HG02943 (cell line): Measurements from ENCODE around the gene GPR135.
A peak's percentile ranks its signal among the peaks of the same experiment; 100 is the strongest.

ENCODE experiments used
- ATAC-seq: cut with Tn5 transposase; IDR thresholded peaks from one replicate; pipeline ENCODE4 v1.9.1; 2021; ENCODE audit warnings: mild to moderate bottlenecking, low read depth, moderate library complexity; ENCODE audit not compliant: unreplicated experiment

GPR135 gene, protein sequence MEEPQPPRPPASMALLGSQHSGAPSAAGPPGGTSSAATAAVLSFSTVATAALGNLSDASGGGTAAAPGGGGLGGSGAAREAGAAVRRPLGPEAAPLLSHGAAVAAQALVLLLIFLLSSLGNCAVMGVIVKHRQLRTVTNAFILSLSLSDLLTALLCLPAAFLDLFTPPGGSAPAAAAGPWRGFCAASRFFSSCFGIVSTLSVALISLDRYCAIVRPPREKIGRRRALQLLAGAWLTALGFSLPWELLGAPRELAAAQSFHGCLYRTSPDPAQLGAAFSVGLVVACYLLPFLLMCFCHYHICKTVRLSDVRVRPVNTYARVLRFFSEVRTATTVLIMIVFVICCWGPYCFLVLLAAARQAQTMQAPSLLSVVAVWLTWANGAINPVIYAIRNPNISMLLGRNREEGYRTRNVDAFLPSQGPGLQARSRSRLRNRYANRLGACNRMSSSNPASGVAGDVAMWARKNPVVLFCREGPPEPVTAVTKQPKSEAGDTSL

DNA sequence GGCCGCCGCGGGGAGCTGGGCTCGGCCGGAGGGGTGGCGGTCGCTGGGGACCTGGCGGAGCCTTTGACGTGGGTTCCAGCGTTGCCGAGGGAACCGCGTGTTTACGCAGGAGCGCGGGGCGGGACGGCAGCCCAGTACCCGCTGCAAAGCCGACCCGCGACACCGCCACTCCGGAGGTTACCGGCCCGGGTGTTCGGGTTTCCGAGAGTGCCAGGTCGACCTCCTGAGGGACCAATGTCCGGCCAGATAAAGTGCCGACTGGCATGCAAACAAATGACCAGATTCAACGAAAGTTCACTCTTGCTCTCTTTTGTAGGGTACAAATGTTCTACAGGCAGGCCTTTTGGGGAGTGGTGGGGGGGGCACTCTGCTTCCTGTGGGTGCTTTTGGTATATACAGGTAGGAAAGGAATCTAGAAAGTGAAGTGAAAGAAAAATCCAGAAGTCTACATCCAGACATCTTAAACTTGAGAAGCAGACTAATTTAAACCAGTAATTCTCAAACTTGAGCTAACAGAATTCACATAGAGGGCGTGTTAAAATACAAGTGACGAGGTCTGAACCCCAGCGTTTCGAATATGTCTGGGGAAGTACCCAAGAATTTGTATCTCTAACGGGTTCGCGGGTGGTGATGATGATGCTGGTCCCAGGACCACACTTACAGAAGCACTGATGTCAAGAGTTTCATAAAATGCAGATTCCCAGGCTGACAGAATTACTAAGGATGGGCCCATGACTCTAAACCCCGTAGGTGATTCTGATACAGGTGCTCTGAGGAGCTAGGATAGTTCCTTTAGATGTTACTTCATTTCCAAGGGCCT, at the start of gene GPR135:
Gene GPR135 (minus strand): TSS at position 65 of the 820 bp plus-strand sequence. CDS start 154 bp downstream, outside the sequence.
- ATAC-seq, result peak; percentile 29

GRCh38 chr14:59511916-59512575, 46.9 kb upstream of the GPR135 start:
- ATAC-seq, result no peak

GRCh38 chr14:59510966-59511365, 45.8 kb upstream of the GPR135 start:
- no peak for ATAC-seq

DNA sequence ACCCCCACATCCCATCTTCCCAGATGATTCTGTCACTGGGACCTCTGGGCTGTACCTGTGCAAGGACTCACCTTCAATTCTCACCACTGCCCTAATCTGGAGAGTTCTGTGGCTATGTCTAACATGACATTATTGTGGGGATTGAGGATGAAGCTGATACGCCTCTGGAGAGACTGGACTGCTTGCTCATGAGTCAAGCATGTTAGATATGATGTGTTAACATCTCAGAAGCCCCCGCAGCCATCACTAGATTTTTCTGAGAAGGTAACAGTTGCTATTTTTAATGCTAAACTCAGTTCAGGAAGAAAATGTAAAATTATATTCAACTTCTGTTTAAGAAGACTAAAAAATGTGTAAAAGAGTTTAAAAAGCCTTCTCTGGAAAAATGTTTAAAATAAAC, 44.8 kb upstream of the GPR135 start:
- no peak for ATAC-seq

DNA sequence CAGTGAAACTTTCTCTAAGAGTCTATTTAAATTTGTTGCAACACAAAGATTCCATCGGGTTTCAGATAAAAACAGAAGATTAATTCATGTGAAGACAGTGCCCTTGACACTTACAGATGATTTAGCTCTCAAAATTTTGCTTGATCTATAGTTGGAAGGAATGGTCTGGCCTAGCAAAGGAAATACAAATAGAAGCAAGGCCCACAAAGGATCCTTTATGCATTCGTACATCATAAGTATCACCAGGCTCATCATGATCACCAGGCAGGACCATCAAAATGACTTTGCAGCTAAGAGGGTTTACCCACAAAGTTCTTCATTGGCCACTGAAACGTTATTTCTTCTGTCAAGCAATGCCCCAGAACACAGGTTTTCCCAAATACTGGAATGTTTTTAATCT, 43.9 kb upstream of the GPR135 start:
- no peak for ATAC-seq

- no peak for ATAC-seq
Measured at GRCh38 chr14:59507752-59508103, 42.5 kb upstream of the GPR135 start.

- no peak for ATAC-seq
Measured at GRCh38 chr14:59507063-59507751, 42.0 kb upstream of the GPR135 start.

DNA sequence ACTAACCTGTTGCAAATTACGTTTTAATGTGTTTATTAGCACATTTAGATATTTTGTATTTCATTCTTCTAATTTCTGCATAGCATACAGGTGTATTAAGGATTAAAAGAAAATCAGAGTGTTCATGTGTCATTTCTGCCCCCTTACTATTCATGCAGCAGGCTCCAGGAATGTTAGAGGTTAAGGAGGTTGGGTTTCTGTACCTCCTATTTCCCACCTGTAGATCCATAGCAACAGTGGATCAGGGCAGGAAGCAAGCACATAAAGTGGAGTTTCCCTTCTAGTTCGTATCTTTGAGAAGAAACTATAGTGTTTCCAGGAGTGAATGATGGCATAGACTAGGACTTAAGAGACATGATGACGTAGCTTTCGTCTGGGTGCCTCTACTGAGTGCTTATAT, 38.1 kb upstream of the GPR135 start:
- no peak for ATAC-seq

GRCh38 chr14:59500732-59501131, 35.6 kb upstream of the GPR135 start:
- ATAC-seq, result no peak

DNA sequence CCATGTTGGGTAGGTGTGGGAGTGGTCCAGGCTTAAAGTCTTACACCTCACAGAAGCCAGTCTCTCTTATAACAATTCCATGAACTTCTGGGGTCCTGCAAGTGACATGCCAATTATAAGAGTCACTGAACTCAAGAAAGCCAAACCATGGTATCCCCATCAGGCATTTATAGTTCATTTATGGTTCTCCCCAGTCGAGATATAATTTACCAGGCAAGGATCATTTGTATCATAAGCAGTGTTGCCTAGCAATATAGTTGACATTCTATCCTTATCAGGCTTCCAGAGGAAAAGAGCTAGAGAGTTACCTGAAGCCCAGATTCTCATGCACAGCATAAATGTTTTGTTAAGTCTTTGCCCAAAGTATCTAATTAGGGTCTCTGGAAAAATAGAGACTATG, 27.2 kb upstream of the GPR135 start:
- no peak for ATAC-seq

GRCh38 chr14:59490756-59491155, 25.6 kb upstream of the GPR135 start:
- ATAC-seq, result no peak

DNA sequence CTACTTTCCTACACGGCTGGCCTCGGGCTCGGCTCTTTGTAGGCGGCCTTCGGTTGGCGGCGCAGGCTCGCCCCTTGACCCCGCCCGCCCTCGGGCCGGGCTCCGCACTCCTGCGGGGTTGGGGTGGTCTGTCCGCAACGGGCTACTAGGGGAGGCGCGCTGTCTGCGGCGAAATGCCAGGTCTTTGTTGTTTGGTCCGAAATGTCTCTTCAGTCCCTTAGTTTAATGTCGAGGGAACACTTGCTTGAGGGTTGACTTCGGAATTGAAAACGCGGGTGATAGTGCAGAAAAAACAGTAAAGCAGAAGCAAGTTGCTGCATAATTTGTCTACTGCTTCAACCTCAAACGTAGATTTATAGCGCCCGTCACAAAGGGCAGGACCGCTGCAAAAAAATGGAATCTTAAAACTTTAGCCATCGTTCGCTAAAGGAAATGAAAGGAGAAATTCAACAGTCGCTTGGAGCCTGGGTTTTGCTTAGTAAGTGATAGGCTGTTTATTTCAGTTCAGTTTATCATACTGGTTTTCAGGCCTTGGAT, 19.5 kb upstream of the GPR135 start:
- ATAC-seq, result peak; percentile 44

DNA sequence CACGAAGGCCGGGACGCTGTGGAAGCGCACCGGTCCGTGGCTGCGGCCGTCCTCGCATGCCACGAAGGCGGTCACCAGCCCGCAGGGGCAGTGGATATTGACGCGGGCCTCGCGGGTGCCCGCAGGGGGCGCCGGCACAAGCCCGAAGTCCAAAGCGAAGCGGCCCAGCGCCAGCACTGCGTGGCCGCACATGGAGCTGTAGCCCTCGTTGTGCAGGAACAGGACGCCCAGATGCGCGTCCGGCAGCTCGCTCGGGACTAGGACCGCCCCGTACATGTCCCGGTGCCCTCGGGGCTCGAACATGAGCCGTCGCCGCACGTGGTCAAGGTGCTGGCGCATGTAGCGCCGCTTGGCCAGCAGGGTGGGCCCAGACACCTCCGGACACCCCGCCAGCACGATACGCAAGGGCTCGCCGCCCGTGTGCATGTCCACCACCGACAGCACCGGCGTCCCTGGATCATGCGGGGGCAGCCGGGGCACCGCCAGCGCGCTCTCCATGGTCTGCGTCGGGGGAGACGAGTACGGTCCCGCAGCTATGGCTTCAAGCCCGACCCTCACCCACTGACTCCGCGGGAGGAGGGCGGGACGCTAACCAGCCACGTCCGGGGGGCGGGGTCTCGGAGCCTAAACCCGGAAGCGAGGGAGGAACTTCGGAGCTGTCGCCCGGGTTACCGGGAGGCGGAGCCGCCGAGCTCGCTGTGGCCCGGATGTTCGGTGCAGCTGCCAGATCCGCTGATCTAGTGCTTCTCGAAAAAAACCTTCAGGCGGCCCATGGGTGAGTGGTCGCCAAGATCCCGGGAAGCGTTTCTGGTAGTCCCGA, 18.8 kb upstream of the GPR135 start, which contains the start of the genes JKAMP and L3HYPDH:
Gene JKAMP (plus strand): TSS at position 699 of the 820 bp plus-strand sequence. CDS start 73 bp downstream, at position 772.
Gene L3HYPDH (minus strand): TSS at position 590 of the 820 bp plus-strand sequence. CDS start 92 bp downstream, at position 498.
- peak; percentile 87 for ATAC-seq

DNA sequence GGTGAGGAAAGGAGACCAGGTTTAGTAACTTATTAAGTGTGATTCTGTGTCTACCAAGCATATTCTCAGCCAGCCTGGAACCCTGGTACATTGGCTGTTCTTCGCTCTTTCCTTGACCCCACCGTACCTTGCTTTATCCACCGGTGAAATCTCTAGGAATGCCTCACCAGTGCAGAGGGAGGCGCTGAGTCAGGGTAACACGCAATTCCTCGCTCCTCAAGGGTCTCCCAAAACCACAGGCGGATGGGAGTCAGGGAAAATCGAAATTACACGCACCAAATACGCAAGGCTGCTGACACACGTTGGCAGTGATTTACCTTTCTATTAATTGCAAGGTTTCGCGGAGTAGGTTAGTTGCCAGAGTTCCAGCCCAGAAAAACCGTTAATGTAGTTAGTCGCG, 18.2 kb upstream of the GPR135 start:
- ATAC-seq, result no peak

DNA sequence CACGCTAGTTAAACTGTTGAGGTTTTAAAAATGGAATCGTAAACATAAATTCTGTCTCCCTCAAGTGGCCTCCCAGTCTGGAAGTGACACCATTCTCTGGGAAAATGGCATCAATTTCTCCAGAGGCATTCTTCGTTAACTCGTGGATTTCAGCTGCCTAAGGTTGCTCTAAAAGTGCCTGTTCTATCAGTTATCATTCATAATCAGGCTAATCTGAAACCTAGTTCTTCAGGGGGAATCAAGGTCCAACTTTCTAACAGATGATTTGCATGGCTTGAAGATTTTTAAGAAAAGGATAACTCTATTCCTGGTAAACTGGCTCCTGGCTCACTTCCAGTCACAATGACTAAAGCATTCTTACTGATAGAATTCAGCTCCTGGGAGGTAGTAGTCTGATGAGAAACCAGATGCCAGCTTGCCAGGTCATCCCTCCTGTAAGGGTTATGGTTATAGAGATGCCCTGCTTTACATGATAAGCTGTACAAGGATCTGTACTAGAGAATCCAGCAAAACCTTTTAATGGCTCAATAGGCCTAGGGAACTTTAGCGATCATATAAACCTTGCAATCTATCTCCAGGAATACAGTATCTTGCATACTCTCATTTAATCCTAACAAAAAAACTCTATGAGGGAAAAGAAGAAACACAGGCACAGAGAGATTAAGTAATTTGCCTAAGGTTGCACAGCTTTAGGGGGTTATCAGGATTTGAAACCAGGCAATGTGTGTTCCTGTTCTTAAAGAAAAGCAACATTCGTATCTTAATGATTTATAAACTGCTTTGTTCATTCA, 17.6 kb upstream of the GPR135 start:
- no peak for ATAC-seq

GRCh38 chr14:59481871-59482540, 16.8 kb upstream of the GPR135 start:
- ATAC-seq, result no peak

GRCh38 chr14:59481407-59481806, 16.2 kb upstream of the GPR135 start:
- ATAC-seq, result no peak

GRCh38 chr14:59480166-59480565, 15.0 kb upstream of the GPR135 start:
- no peak for ATAC-seq
